ENCODE measurements around the gene MYCT1. TPM values are rescaled to one million over a fixed set of nuclear protein-coding genes. Genes with fewer than 3 reads are reported as not detected.
"Not testable (repeated sequence)": the region's sequence is repeated elsewhere in the genome, so short reads cannot be mapped to it uniquely, and the experiment has no call there.

The MYCT1 gene
- total RNA-seq, 1 experiment from 2014 or later = 0.04 TPM

DNA sequence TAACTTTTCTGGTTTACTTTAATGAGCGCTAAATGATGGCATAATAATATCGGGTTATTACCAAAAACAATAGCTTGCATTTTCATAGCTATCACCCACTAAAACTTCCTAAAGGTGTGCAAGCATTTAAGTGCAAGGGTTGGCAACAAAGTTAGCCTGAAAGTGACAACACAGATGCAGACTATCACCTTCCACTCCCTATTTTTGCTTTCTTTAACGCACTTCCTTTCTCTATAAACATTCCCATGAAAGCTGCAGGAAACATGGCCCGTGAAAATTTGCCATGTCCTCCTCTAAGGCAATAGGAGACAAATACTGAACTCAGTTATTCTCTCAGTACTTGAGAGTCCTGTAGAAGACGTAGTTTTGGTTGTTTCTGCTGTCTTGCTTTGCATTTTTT lies 2.7 kb downstream of the MYCT1 start:
- H3K27ac ChIP-seq = no peak overlapping the region
- H3K36me3 ChIP-seq = no peaks in the 10 kb centered on the region
- DNase-seq = no peak
- no peaks in the 10 kb centered on the region for H3K9me3 ChIP-seq (replicated peaks)
- H3K27me3 ChIP-seq = no peaks in the 10 kb centered on the region
- no peaks in the 10 kb centered on the region for H3K4me1 ChIP-seq
- no peak overlapping the region for H3K4me3 ChIP-seq

DNA sequence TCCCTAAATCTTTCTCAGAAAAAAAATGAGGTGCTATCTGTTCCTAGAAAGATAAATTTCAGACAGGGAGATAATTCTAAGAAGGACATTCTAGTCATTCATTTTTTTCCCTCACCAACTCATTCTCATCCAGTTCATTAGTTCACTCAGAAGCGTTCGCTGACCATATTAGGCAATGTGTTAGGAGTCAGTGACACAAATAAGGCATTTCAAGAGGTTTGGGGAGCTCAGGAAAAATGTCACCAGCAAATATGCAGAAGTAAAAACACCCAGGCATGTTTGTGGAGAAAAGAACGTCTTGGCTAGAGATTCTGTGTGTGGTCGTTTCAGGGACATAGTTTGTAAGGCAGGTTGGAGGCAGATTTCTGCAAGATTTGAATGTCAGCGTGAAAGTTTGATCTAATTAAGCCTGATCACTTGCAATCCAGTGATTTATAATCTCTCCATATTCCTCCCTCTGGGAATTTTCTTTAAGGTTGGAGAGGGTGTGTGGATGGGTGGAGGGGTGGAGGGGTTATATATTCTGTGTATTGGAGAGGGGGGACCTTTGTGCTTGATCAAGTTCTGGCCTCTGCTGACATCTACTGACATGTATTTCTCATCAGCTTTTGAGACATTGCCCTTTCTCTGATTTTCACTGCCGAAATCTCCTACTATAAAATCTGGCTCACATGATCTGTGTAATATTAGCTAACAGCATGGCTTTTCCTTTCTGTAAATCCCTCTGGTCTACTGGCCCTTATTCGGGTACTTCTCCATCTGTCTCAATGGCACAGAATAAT lies 3.6 kb downstream of the MYCT1 start:
- Histone ChIP-seq H3K4me1 (no peaks in the 10 kb centered on the region), H3K9me3 (replicated peaks) (no peaks in the 10 kb centered on the region), H3K27me3 (no peaks in the 10 kb centered on the region), H3K27ac (no peak overlapping the region), H3K4me3 (no peak overlapping the region), H3K36me3 (no peaks in the 10 kb centered on the region)
- DNase-seq = no peak

DNA sequence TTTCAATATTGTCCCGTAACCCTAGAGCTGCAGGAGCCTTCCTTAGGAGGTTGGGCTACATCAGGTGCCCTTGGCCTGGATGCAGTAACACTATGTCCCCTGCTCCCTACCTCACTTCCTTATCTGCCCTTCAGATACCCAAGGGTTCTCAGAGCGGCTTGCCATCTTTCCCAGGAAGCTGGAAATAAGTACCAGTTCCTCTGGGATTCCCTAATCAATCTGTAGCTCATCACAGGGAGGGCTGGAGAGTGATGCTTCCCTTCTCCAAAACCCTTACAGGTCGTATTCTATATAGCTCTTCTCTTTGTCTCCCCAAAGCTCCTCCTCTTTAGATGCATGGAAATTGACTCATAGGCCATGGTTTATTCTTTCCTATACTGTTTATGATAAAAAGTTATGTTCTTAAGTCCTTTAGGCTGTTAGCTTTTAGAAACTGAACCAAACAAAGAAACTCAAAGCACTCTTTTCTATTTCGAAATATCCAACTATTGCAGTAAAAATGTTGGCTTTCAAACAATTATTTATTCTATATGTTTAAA lies 4.2 kb downstream of the MYCT1 start:
- Histone ChIP-seq H3K4me3 (no peak overlapping the region), H3K27ac (no peak overlapping the region), H3K9me3 (replicated peaks) (no peaks in the 10 kb centered on the region), H3K27me3 (no peaks in the 10 kb centered on the region), H3K4me1 (no peaks in the 10 kb centered on the region), H3K36me3 (no peaks in the 10 kb centered on the region)
- no peak for DNase-seq

DNA sequence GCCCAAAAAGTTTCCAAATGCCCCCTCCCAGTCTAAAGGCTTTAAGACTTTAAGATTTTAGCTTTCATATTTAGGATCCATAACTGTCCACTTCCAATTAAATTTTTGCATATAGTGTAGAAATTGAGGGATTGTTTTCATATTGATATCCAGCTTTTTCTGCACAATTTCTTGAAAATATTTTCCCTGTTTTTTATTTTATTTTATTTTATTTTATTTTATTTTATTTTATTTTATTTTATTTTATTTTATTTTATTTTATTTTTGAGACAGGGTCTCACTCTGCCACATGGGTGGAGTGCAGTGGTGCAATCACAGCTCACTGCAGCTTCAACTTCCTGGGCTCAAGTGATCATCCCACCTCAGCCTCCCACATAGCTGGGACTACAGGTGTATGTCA lies 6.1 kb downstream of the MYCT1 start:
- not testable (repeated sequence) for H3K27ac ChIP-seq; H3K36me3 ChIP-seq; H3K4me1 ChIP-seq; H3K9me3 ChIP-seq (replicated peaks); DNase-seq; H3K27me3 ChIP-seq; H3K4me3 ChIP-seq

DNA sequence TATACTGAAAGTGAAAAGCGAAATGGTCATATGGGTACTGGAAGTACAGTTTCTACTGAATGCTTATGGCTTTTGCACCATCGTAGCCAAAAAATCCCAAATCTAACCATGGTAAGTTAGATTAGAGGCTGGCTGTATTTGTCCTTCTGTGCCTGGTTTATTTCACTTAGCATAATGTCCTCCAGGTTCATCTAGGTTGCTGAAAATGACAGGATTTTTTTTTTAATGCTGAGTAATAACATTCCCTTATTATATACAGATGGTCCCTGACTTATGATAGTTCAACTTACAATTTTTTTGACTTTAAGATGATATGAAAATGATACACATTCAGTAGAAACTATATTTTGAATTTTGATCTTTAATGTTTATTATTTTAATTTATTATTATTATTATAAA lies 7.6 kb downstream of the MYCT1 start:
- Histone ChIP-seq H3K36me3 (no peaks in the 10 kb centered on the region), H3K27me3 (no peaks in the 10 kb centered on the region), H3K4me3 (no peak overlapping the region), H3K4me1 (no peaks in the 10 kb centered on the region), H3K9me3 (replicated peaks) (no peaks in the 10 kb centered on the region), H3K27ac (no peak overlapping the region)
- DNase-seq = no peak

- H3K36me3 ChIP-seq = no peaks in the 10 kb centered on the region
- DNase-seq = no peak
- no peaks in the 10 kb centered on the region for H3K27me3 ChIP-seq
- no peaks in the 10 kb centered on the region for H3K4me1 ChIP-seq
- no peaks in the 10 kb centered on the region for H3K9me3 ChIP-seq (replicated peaks)
- no peak overlapping the region for H3K4me3 ChIP-seq
- no peak overlapping the region for H3K27ac ChIP-seq
Observed at GRCh38 chr6:152716322-152716721, 18.6 kb downstream of the MYCT1 start.

DNA sequence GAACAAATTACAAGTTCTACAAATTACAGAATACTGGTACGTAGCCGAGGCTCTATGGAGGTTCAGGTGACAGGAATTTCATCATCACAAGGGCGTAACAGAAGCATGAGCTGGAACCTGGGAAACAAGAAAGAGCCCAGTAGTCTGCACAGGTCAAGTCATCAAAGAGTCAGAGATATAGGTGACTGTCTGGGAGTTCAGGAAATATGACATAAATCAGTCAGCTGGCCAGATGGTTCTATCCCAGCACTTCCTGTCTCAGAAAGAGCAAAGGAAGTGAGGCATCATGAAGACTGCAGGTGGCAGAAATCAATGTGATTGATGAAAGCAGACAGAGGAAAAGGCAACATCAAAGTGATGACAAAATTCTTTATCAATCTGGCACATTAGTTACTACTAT lies 23.3 kb downstream of the MYCT1 start:
- no peak for DNase-seq
- no peak overlapping the region for H3K4me3 ChIP-seq
- no peaks in the 10 kb centered on the region for H3K4me1 ChIP-seq
- no peak overlapping the region for H3K27ac ChIP-seq
- no peaks in the 10 kb centered on the region for H3K36me3 ChIP-seq
- no peaks in the 10 kb centered on the region for H3K9me3 ChIP-seq (replicated peaks)
- H3K27me3 ChIP-seq = no peaks in the 10 kb centered on the region

DNA sequence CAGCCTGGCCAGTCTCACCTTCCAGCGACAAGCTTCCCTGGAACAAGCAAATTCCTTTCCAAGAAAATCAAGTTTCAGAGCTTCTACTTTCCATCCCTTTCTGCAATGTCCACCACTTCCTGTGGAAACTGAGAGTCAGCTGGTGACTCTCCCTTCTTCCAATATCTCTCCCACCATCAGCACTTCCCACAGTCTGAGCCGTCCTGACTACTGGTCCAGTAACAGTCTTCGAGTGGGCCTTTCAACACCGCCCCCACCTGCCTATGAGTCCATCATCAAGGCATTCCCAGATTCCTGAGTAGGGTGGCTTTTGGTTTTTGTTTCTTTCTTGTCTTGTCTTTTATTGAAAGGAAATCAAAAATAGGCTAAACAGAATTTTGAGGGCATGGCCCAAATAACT lies 24.3 kb downstream of the MYCT1 start:
- Histone ChIP-seq H3K9me3 (replicated peaks) (no peaks in the 10 kb centered on the region), H3K27ac (no peak overlapping the region), H3K27me3 (no peaks in the 10 kb centered on the region), H3K4me3 (no peak overlapping the region), H3K36me3 (no peaks in the 10 kb centered on the region), H3K4me1 (no peaks in the 10 kb centered on the region)
- no peak for DNase-seq

DNA sequence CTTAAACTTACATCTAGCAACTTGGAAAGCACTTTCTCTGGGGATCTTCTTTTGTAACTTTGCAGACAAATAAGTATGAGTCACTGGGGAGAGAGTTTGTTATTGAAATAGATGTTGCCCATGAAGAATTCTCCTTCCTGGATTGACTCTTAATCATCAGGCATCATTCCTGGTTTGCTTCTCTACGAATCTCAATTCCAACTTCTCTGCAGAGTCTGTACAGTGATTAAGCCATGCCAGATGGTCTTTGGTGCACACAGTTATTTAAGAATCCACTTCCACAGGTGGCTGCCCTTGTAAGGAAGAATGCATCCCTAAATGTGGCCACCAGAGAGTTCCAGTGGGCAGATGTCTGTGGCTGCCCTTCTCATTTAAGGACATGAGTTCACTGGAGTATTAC lies 25.7 kb downstream of the MYCT1 start:
- Histone ChIP-seq H3K27ac (no peak overlapping the region), H3K4me1 (no peaks in the 10 kb centered on the region), H3K27me3 (no peaks in the 10 kb centered on the region), H3K36me3 (no peaks in the 10 kb centered on the region), H3K9me3 (replicated peaks) (no peaks in the 10 kb centered on the region), H3K4me3 (no peak overlapping the region)
- no peak for DNase-seq

DNA sequence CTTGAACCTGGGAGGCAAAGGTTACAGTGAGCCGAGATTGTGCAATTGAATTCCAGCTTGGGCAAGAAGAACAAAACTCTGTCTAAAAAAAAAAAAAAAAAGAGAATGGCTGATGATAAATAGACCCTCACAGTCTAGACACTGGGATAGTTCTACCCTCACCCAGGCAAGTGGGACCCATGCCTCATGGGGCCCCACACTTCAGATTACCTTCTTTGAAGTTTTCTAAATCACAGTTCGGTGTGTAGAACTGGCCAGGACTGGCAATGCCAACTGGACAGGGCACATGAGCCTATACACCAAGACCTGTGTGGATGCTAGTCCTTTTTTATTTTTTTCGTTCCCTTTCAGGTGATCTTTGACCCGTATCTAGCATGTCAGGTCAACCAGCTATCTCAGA lies 28.6 kb downstream of the MYCT1 start:
- no peaks in the 10 kb centered on the region for H3K4me1 ChIP-seq
- H3K27ac ChIP-seq = no peak overlapping the region
- H3K4me3 ChIP-seq = no peak overlapping the region
- DNase-seq = no peak
- H3K36me3 ChIP-seq = no peaks in the 10 kb centered on the region
- no peaks in the 10 kb centered on the region for H3K27me3 ChIP-seq
- no peaks in the 10 kb centered on the region for H3K9me3 ChIP-seq (replicated peaks)

DNA sequence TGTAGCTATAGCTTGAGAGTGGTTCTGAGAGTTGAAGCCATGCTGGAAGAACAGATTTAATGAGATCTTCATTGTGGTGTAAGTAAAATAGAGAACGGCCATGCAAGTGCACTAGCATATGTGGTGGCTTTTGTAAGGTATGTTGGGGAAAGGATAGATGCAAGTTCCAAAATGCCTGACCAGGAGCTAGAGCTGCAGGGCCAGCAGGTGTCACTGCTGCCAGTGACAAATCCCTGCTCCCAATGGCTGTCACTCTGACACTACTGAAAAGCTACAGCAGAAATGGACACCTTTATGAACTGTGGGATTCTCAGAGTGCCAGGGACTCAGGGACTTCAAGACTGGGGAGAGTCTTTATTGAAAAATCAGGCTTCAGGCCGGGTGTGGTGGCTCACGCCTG lies 29.8 kb downstream of the MYCT1 start:
- Histone ChIP-seq H3K36me3 (no peaks in the 10 kb centered on the region), H3K27ac (no peak overlapping the region), H3K9me3 (replicated peaks) (no peaks in the 10 kb centered on the region), H3K4me1 (no peaks in the 10 kb centered on the region), H3K27me3 (no peaks in the 10 kb centered on the region), H3K4me3 (no peak overlapping the region)
- no peak for DNase-seq

DNA sequence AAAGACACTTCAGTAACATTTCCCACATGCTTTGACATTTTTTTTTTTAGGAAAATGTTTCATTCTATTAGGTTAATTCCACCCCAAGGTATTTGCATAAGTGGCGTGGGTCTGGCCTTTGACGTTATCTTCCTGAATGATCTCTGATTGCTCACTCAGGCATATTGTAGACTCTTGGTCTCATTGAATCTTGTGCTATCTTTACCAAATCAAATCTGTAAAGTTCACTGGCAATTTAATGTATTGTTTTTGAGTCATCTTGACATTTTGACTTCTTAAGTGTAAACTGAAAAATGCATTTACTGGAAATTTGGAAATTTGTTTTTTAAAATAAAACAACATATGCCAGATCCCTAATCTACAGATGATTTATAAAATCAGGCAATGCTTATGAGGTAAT lies 36.9 kb downstream of the MYCT1 start:
- Histone ChIP-seq H3K4me3 (no peak overlapping the region), H3K4me1 (no peaks in the 10 kb centered on the region), H3K36me3 (no peaks in the 10 kb centered on the region), H3K9me3 (replicated peaks) (no peaks in the 10 kb centered on the region), H3K27me3 (no peaks in the 10 kb centered on the region), H3K27ac (no peak overlapping the region)
- no peak for DNase-seq

GRCh38 chr6:152736687-152737273 lies 39.1 kb downstream of the MYCT1 start:
- Histone ChIP-seq H3K27ac (no peak overlapping the region), H3K4me3 (no peak overlapping the region), H3K4me1 (no peaks in the 10 kb centered on the region), H3K27me3 (no peaks in the 10 kb centered on the region), H3K9me3 (replicated peaks) (no peaks in the 10 kb centered on the region), H3K36me3 (no peaks in the 10 kb centered on the region)
- DNase-seq = no peak

- Histone ChIP-seq H3K9me3 (replicated peaks) (no peaks in the 10 kb centered on the region), H3K27me3 (no peaks in the 10 kb centered on the region), H3K4me1 (peaks cover 17% of the 10 kb centered on the region; the same call in 1 of the 2 replicates), H3K27ac (peak overlapping the region; percentile 61), H3K36me3 (no peaks in the 10 kb centered on the region), H3K4me3 (no peak overlapping the region)
- peak in 1 of 2 experiments; percentile 28 for DNase-seq
Observed at GRCh38 chr6:152745509-152746171, 47.9 kb downstream of the MYCT1 start.

DNA sequence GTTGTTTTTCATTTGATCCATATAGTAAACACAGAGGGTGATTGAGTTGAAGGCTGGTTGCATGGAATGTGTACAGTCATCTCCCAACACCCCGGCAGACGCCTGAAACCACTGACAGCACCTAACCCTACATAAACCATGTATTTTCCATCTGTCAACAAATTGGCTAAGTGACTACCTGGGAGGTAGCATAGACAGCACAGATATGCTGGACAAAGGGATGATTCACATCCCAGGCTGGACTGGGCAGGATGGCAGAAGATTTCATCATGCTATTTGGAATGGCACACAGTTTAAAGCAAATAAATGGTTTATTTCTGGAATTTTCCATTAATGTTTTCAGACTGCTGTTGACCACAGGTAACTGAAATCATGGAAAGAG lies 48.5 kb downstream of the MYCT1 start:
- H3K9me3 ChIP-seq (replicated peaks) = no peaks in the 10 kb centered on the region
- peak; percentile 25 to 36 for DNase-seq
- no peaks in the 10 kb centered on the region for H3K27me3 ChIP-seq
- peaks cover 17% of the 10 kb centered on the region; the same call in 1 of the 2 replicates for H3K4me1 ChIP-seq
- peak overlapping the region; percentile 61 for H3K27ac ChIP-seq
- H3K36me3 ChIP-seq = no peaks in the 10 kb centered on the region
- no peak overlapping the region for H3K4me3 ChIP-seq

Measured in SJCRH30 (cell line).